IPS-11a (cell line): ENCODE data around the gene REV1.
A peak's percentile ranks its signal among the peaks of the same experiment; 100 is the strongest.
"Not testable (repeated sequence)": the region's sequence is repeated elsewhere in the genome, so short reads cannot be mapped to it uniquely, and the experiment has no call there.

Source experiments
- H3K4me3 ChIP-seq: one replicate; pipeline ENCODE4 v1.5.1; 2013; ENCODE audit warnings: low read depth, low read length, control low read depth

REV1 gene

GRCh38 chr2:99489761-99490622 is at the start of gene REV1:
Gene REV1 (minus strand): TSS chr2:99490017. CDS start chr2:99464975, 25,042 bp downstream.
- peak within 1 kb of the TSS; percentile 86 for H3K4me3 ChIP-seq

GRCh38 chr2:99537910-99538485 is 48.2 kb upstream of the REV1 start:
- no peak overlapping the region for H3K4me3 ChIP-seq

- no peak overlapping the region for H3K4me3 ChIP-seq
These were observed 34.2 kb upstream of the REV1 start for GRCh38 chr2:99524056-99524455.

GRCh38 chr2:99522157-99522556 is 32.3 kb upstream of the REV1 start:
- no peak overlapping the region for H3K4me3 ChIP-seq

GRCh38 chr2:99520813-99521212 is 31.0 kb upstream of the REV1 start:
- H3K4me3 ChIP-seq = no peak overlapping the region

GRCh38 chr2:99520195-99520594 is 30.4 kb upstream of the REV1 start:
- no peak overlapping the region for H3K4me3 ChIP-seq

- no peak overlapping the region for H3K4me3 ChIP-seq
These were observed 24.5 kb upstream of the REV1 start for GRCh38 chr2:99514357-99514756.

- H3K4me3 ChIP-seq = no peak overlapping the region
These were observed 22.4 kb upstream of the REV1 start for GRCh38 chr2:99512181-99512591.

- H3K4me3 ChIP-seq = no peak overlapping the region
These were observed 19.6 kb upstream of the REV1 start for GRCh38 chr2:99509387-99509786.

- no peak overlapping the region for H3K4me3 ChIP-seq
These were observed 18.4 kb upstream of the REV1 start for GRCh38 chr2:99507937-99508818.

GRCh38 chr2:99504844-99505584 is 15.2 kb upstream of the REV1 start:
- H3K4me3 ChIP-seq = no peak overlapping the region

- not testable (repeated sequence) for H3K4me3 ChIP-seq
These were observed 14.0 kb upstream of the REV1 start for GRCh38 chr2:99503662-99504416.

- no peak overlapping the region for H3K4me3 ChIP-seq
These were observed 6.2 kb upstream of the REV1 start for GRCh38 chr2:99496021-99496420.

GRCh38 chr2:99495115-99495860 is 5.5 kb upstream of the REV1 start:
- no peak overlapping the region for H3K4me3 ChIP-seq

GRCh38 chr2:99492721-99493120 is 2.9 kb upstream of the REV1 start:
- H3K4me3 ChIP-seq = no peak overlapping the region

GRCh38 chr2:99490623-99491461 is 1.0 kb upstream of the REV1 start:
- H3K4me3 ChIP-seq = peak overlapping the region; percentile 77

GRCh38 chr2:99489063-99489760 is 605 bp downstream of the REV1 start:
- H3K4me3 ChIP-seq = peak overlapping the region; percentile 86

- H3K4me3 ChIP-seq = peak overlapping the region; percentile 86
These were observed 1.2 kb downstream of the REV1 start for GRCh38 chr2:99488539-99489062.
